ENCODE results near the gene UBA3. TPM values are rescaled to one million over a fixed set of nuclear protein-coding genes. Genes with fewer than 3 reads are reported as not detected.

The UBA3 gene
- total and polyA plus RNA-seq, 2 donors from 2014 or later: 35.3 to 63.1 TPM

GRCh38 chr3:69044608-69045007, 35.6 kb downstream of the UBA3 start:
- DNase-seq: no peak
- H3K4me3 ChIP-seq (ENCODE audit: low read length in 3 of 3): no peak overlapping the region
- no peaks in the 10 kb centered on the region for H3K27me3 ChIP-seq (ENCODE audit: control insufficient read depth, insufficient read depth, low read length)
- no peaks in the 10 kb centered on the region for H3K4me1 ChIP-seq (ENCODE audit: control insufficient read depth in 2 of 3, insufficient read depth in 2 of 3, low read depth in 1 of 3, low read length in 3 of 3)
- no peak overlapping the region for H3K9ac ChIP-seq (ENCODE audit: low read length in 3 of 3)
- no peak for FAIRE-seq
- TF ChIP-seq, protein P1, sequence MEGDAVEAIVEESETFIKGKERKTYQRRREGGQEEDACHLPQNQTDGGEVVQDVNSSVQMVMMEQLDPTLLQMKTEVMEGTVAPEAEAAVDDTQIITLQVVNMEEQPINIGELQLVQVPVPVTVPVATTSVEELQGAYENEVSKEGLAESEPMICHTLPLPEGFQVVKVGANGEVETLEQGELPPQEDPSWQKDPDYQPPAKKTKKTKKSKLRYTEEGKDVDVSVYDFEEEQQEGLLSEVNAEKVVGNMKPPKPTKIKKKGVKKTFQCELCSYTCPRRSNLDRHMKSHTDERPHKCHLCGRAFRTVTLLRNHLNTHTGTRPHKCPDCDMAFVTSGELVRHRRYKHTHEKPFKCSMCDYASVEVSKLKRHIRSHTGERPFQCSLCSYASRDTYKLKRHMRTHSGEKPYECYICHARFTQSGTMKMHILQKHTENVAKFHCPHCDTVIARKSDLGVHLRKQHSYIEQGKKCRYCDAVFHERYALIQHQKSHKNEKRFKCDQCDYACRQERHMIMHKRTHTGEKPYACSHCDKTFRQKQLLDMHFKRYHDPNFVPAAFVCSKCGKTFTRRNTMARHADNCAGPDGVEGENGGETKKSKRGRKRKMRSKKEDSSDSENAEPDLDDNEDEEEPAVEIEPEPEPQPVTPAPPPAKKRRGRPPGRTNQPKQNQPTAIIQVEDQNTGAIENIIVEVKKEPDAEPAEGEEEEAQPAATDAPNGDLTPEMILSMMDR (IDR thresholded peaks at IDR 0.05; ENCODE audit: borderline replicate concordance, extremely low read depth, insufficient read depth): no peak
- peaks cover 14 to 47% (median 16%) of the 10 kb centered on the region in 3 donors for H3K36me3 ChIP-seq (ENCODE audit: control insufficient read depth in 2 of 3, insufficient read depth in 3 of 3, low read length in 3 of 3)
- intact Hi-C loops (cut with DNase I): no loop called here
- H3K9me3 ChIP-seq (ENCODE audit: control insufficient read depth in 2 of 3, insufficient read depth in 1 of 3, low read length in 3 of 3): no peaks in the 10 kb centered on the region
- no peak overlapping the region for H3K27ac ChIP-seq (ENCODE audit: low read depth in 2 of 2, low read length in 2 of 2)

DNA sequence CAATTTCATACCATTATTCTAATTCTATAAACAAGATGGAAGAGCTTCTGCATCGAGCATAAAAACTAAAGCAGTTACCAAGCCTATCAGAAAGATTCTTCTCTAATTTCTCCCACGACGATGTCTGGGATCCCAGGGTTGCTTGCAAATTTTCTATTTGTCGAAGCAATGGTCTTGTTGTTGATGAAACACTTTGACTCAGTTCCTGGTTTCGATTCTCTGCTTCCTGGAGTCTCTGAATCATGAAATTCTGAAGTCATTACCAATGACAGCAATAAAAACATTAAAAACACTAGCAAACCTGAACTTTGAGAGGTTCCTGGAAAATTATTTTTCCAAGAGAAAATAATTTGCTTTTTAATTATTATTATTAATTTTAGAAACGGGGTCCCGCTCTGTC, 46.7 kb downstream of the UBA3 start:
- intact Hi-C loops (cut with DNase I): no loop called here
- H3K27ac ChIP-seq (ENCODE audit: low read depth in 2 of 2, low read length in 2 of 2): no peak overlapping the region
- no peak overlapping the region for H3K9ac ChIP-seq (ENCODE audit: low read length in 3 of 3)
- H3K9me3 ChIP-seq (ENCODE audit: control insufficient read depth in 2 of 3, insufficient read depth in 1 of 3, low read length in 3 of 3): no peaks in the 10 kb centered on the region
- DNase-seq: no peak
- no peak overlapping the region for H3K4me3 ChIP-seq (ENCODE audit: low read length in 3 of 3)
- H3K36me3 ChIP-seq (ENCODE audit: control insufficient read depth in 2 of 3, insufficient read depth in 3 of 3, low read length in 3 of 3): peaks cover 9 to 51% (median 18%) of the 10 kb centered on the region in 3 donors
- H3K4me1 ChIP-seq (ENCODE audit: control insufficient read depth in 2 of 3, insufficient read depth in 2 of 3, low read depth in 1 of 3, low read length in 3 of 3): no peaks in the 10 kb centered on the region
- TF ChIP-seq, protein P1 (IDR thresholded peaks at IDR 0.05; ENCODE audit: borderline replicate concordance, extremely low read depth, insufficient read depth): no peak
- H3K27me3 ChIP-seq (ENCODE audit: control insufficient read depth, insufficient read depth, low read length): no peaks in the 10 kb centered on the region
- no peak for FAIRE-seq

GRCh38 chr3:69032737-69033136, 47.4 kb downstream of the UBA3 start:
- intact Hi-C loops (cut with DNase I): no loop called here
- H3K27me3 ChIP-seq (ENCODE audit: control insufficient read depth, insufficient read depth, low read length): no peaks in the 10 kb centered on the region
- TF ChIP-seq, protein P1 (IDR thresholded peaks at IDR 0.05; ENCODE audit: borderline replicate concordance, extremely low read depth, insufficient read depth): no peak
- peaks cover 12 to 50% (median 18%) of the 10 kb centered on the region in 3 donors for H3K36me3 ChIP-seq (ENCODE audit: control insufficient read depth in 2 of 3, insufficient read depth in 3 of 3, low read length in 3 of 3)
- DNase-seq (no peak), FAIRE-seq (no peak)
- no peak overlapping the region for H3K9ac ChIP-seq (ENCODE audit: low read length in 3 of 3)
- no peaks in the 10 kb centered on the region for H3K4me1 ChIP-seq (ENCODE audit: control insufficient read depth in 2 of 3, insufficient read depth in 2 of 3, low read depth in 1 of 3, low read length in 3 of 3)
- no peak overlapping the region for H3K4me3 ChIP-seq (ENCODE audit: low read length in 3 of 3)
- no peak overlapping the region for H3K27ac ChIP-seq (ENCODE audit: low read depth in 2 of 2, low read length in 2 of 2)
- H3K9me3 ChIP-seq (ENCODE audit: control insufficient read depth in 2 of 3, insufficient read depth in 1 of 3, low read length in 3 of 3): no peaks in the 10 kb centered on the region

DNA sequence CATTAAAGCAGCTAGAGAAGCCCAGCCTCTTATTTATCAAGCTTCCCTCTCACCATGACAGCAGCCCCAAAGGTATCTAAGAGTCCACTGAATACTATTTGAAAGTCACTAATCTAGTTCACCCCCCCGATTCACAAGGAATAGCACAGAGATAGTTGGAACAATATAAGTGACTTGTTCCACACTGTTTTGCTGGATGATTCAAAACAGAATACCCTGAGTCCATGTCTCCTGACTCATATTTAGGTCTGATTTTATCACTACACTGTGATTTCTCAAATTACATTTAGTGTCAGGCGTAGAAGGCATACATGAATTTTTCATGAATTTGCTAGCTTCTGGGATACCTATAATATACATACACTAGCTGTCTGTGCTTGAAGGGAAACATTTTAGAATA, 48.0 kb downstream of the UBA3 start:
- Histone ChIP-seq H3K4me3 (ENCODE audit: low read length in 3 of 3) (no peak overlapping the region), H3K27ac (ENCODE audit: low read depth in 2 of 2, low read length in 2 of 2) (no peak overlapping the region), H3K9me3 (ENCODE audit: control insufficient read depth in 2 of 3, insufficient read depth in 1 of 3, low read length in 3 of 3) (no peaks in the 10 kb centered on the region), H3K4me1 (ENCODE audit: control insufficient read depth in 2 of 3, insufficient read depth in 2 of 3, low read depth in 1 of 3, low read length in 3 of 3) (no peaks in the 10 kb centered on the region), H3K36me3 (ENCODE audit: control insufficient read depth in 2 of 3, insufficient read depth in 3 of 3, low read length in 3 of 3) (peaks cover 12 to 48% (median 18%) of the 10 kb centered on the region in 3 donors), H3K27me3 (ENCODE audit: control insufficient read depth, insufficient read depth, low read length) (no peaks in the 10 kb centered on the region), H3K9ac (ENCODE audit: low read length in 3 of 3) (no peak overlapping the region)
- TF ChIP-seq, protein P1 (IDR thresholded peaks at IDR 0.05; ENCODE audit: borderline replicate concordance, extremely low read depth, insufficient read depth): no peak
- DNase-seq: no peak
- no peak for FAIRE-seq
- intact Hi-C loops (cut with DNase I): no loop called here
